Measurements from ENCODE around the gene TBCEL. TPM values are rescaled to one million over a fixed set of nuclear protein-coding genes. Genes with fewer than 3 reads are reported as not detected.

TBCEL gene
- polyA plus RNA-seq, 1 donor (not counting 4 experiments of a cell fraction or from before 2014, with no cell fraction given): 15.1 TPM

- Histone ChIP-seq H3K4me2 (ENCODE audit: control insufficient read depth, extremely low read depth, insufficient read depth, low read depth, low read length) (no peak overlapping the region), H3K27ac (ENCODE audit: control insufficient read depth, insufficient read depth, low read length) (no peak overlapping the region), H3K36me3 (ENCODE audit: control insufficient read depth in 2 of 2, extremely low read depth in 1 of 2, insufficient read depth in 2 of 2, low read length in 2 of 2) (peaks cover 0 to 8% of the 10 kb centered on the region in 2 experiments), H3K4me3 (ENCODE audit: control insufficient read depth in 2 of 3, extremely low read depth in 1 of 3, insufficient read depth in 2 of 3, low read depth in 1 of 3, low read length in 3 of 3) (no peak overlapping the region), H3K9me1 (ENCODE audit: control insufficient read depth, extremely low read depth, insufficient read depth, low read length) (no peaks in the 10 kb centered on the region), H3K9me3 (ENCODE audit: control insufficient read depth, low read depth, low read length) (no peaks in the 10 kb centered on the region), H2AFZ (ENCODE audit: control insufficient read depth, low read length) (no peak overlapping the region), H3K79me2 (ENCODE audit: control insufficient read depth, insufficient read depth, low read length) (no peaks in the 10 kb centered on the region), H3K9ac (ENCODE audit: control insufficient read depth, extremely low read depth, insufficient read depth, low read length) (no peak overlapping the region), H4K20me1 (ENCODE audit: control insufficient read depth, extremely low read depth, insufficient read depth, low read length) (no peaks in the 10 kb centered on the region), H3K27me3 (ENCODE audit: control insufficient read depth, extremely low read depth, insufficient read depth, low read length) (no peaks in the 10 kb centered on the region), H3K4me1 (ENCODE audit: control insufficient read depth, extremely low read depth, insufficient read depth, low read length) (no peaks in the 10 kb centered on the region)
- no peak for TF ChIP-seq EZH2 (IDR thresholded peaks at IDR 0.05; ENCODE audit: low read length)
- no peak for TF ChIP-seq CTCF (optimal IDR thresholded peaks at IDR 0.05 in 1 of 3, IDR thresholded peaks at IDR 0.05 in 1 of 3, conservative IDR thresholded peaks at IDR 0.05 in 1 of 3; ENCODE audit: extremely low read depth in 1 of 3, insufficient read depth in 2 of 3, low read length in 3 of 3)
- FAIRE-seq (no peak), DNase-seq (ENCODE audit: low read depth, low spot score) (no peak)
- dilution Hi-C loops (cut with MboI; ENCODE audit: extremely low pct_ligation_motif_present, low sequenced_read_pairs): no loop called here
Observed at GRCh38 chr11:121048464-121049233, 24.7 kb downstream of the TBCEL start.

GRCh38 chr11:121053244-121053643, 29.3 kb downstream of the TBCEL start:
- TF ChIP-seq EZH2 (IDR thresholded peaks at IDR 0.05; ENCODE audit: low read length) (no peak), CTCF (optimal IDR thresholded peaks at IDR 0.05 in 1 of 3, IDR thresholded peaks at IDR 0.05 in 1 of 3, conservative IDR thresholded peaks at IDR 0.05 in 1 of 3; ENCODE audit: extremely low read depth in 1 of 3, insufficient read depth in 2 of 3, low read length in 3 of 3) (no peak)
- no peak overlapping the region for H3K4me2 ChIP-seq (ENCODE audit: control insufficient read depth, extremely low read depth, insufficient read depth, low read depth, low read length)
- H3K36me3 ChIP-seq (ENCODE audit: control insufficient read depth in 2 of 2, extremely low read depth in 1 of 2, insufficient read depth in 2 of 2, low read length in 2 of 2): peaks cover 5 to 6% of the 10 kb centered on the region in 2 experiments
- H3K4me3 ChIP-seq (ENCODE audit: control insufficient read depth in 2 of 3, extremely low read depth in 1 of 3, insufficient read depth in 2 of 3, low read depth in 1 of 3, low read length in 3 of 3): no peak overlapping the region
- no peak for DNase-seq (ENCODE audit: low read depth, low spot score)
- H2AFZ ChIP-seq (ENCODE audit: control insufficient read depth, low read length): no peak overlapping the region
- no peaks in the 10 kb centered on the region for H3K4me1 ChIP-seq (ENCODE audit: control insufficient read depth, extremely low read depth, insufficient read depth, low read length)
- H3K9me3 ChIP-seq (ENCODE audit: control insufficient read depth, low read depth, low read length): no peaks in the 10 kb centered on the region
- no peak for FAIRE-seq
- no peaks in the 10 kb centered on the region for H4K20me1 ChIP-seq (ENCODE audit: control insufficient read depth, extremely low read depth, insufficient read depth, low read length)
- no peak overlapping the region for H3K9ac ChIP-seq (ENCODE audit: control insufficient read depth, extremely low read depth, insufficient read depth, low read length)
- no peaks in the 10 kb centered on the region for H3K27me3 ChIP-seq (ENCODE audit: control insufficient read depth, extremely low read depth, insufficient read depth, low read length)
- H3K9me1 ChIP-seq (ENCODE audit: control insufficient read depth, extremely low read depth, insufficient read depth, low read length): no peaks in the 10 kb centered on the region
- dilution Hi-C loops (cut with MboI; ENCODE audit: extremely low pct_ligation_motif_present, low sequenced_read_pairs): no loop called here
- no peaks in the 10 kb centered on the region for H3K79me2 ChIP-seq (ENCODE audit: control insufficient read depth, insufficient read depth, low read length)
- H3K27ac ChIP-seq (ENCODE audit: control insufficient read depth, insufficient read depth, low read length): no peak overlapping the region

Measured in keratinocyte (primary cell).